Heart left ventricle (tissue), 16 donors: ENCODE results near the gene ARFRP1. TPM values are rescaled to one million over a fixed set of nuclear protein-coding genes. Genes with fewer than 3 reads are reported as not detected.

Source experiments
- ATAC-seq, 4 donors: fragments of 200-7000 bp; cut with Tn5 transposase; one replicate each; pipeline ENCODE4 v1.9.1; 2020 to 2022; ENCODE audit warnings: moderate library complexity in 4 of 4, mild to moderate bottlenecking in 3 of 4, moderate number of reproducible peaks in 1 of 4
- DNase-seq, 5 donors: peaks; one replicate each; pipeline ENCODE4 v3.0.0-alpha.2; 2020
- H3K27ac ChIP-seq, 12 donors: fragments of 200-600 bp; sonication (generic) in 4 of 12; one replicate each; pipeline versions ENCODE4 v1.5.0 to v1.8.0; 2016 to 2022; ENCODE audit warnings: mild to moderate bottlenecking in 2 of 12
- H3K27me3 ChIP-seq, 9 donors: fragments of 200-600 bp; sonication (generic) in 2 of 9; one replicate each; pipeline versions ENCODE4 v1.5.1 to v1.8.0; 2016 to 2022; ENCODE audit warnings: mild to moderate bottlenecking in 3 of 9
- H3K36me3 ChIP-seq, 9 donors: fragments of 200-600 bp; sonication (generic) in 2 of 9; one replicate each; pipeline versions ENCODE4 v1.5.0 to v1.8.0; 2018 to 2022; ENCODE audit warnings: mild to moderate bottlenecking in 2 of 9
- H3K4me1 ChIP-seq, 12 donors: fragments of 200-600 bp; sonication (generic) in 4 of 12; one replicate each; pipeline versions ENCODE4 v1.5.0 to v1.8.0; 2016 to 2022; ENCODE audit warnings: mild to moderate bottlenecking in 3 of 12
- H3K4me3 ChIP-seq, 12 donors: fragments of 200-600 bp; sonication (generic) in 4 of 12; one replicate each; pipeline versions ENCODE4 v1.5.0 to v1.8.0; 2017 to 2022; ENCODE audit warnings: mild to moderate bottlenecking in 9 of 12, moderate library complexity in 4 of 12
- H3K9me3 ChIP-seq, 12 donors: fragments of 200-600 bp; sonication (generic) in 4 of 12; one replicate each; pipeline versions ENCODE4 v1.5.0 to v1.8.0; 2016 to 2022; ENCODE audit warnings: mild to moderate bottlenecking in 1 of 12
- POLR2A ChIP-seq, 2 donors: fragments of 450-650 bp; IDR thresholded peaks; one replicate each; pipeline ENCODE4 v1.6.1; 2017; ENCODE audit warnings: antibody characterized with exemption in 2 of 2, mild to moderate bottlenecking in 2 of 2, moderate library complexity in 2 of 2
- WGBS, 4 donors: extraction: QIAGEN DNeasy Blood & Tissue Kit in 2 of 4; methylation state at CpG; one replicate each; pipeline versions ENCODE4 v1.1.5 to v1.1.7; 2013 to 2018; 5-methylcytosine and 5-hydroxymethylcytosine counted together
- intact Hi-C, 10 donors: fragments of 100-400 bp; cut with DNase I; formaldehyde crosslinking; loops; one replicate each; pipeline versions ENCODE4 v1.11.1 to v1.14.2; 2022
- polyA plus RNA-seq, 2 donors: library from polyadenylated mRNA; stranded (reverse); fragments of 200-250 nt; gene quantifications; one replicate each; pipeline ENCODE4 v1.2.3, GENCODE V29; 2013
- total RNA-seq, 9 donors: library from RNA; depleted of rRNA in 2 of 9; stranded (reverse); fragments of >200 nt in 2 of 9; fragmentation: NEBNext Ultra II Directional in 3 of 9; extraction: Animal tissue kit (Norgen Biotek cat#: 25700) in 3 of 9; gene quantifications; one replicate each; pipeline versions ENCODE4 v1.1.0 to v1.2.4, GENCODE V29; 2016 to 2023
- TF ChIP-seq, protein P1 (sequence below), 12 donors: fragments of 200-600 bp; sonication (generic) in 4 of 12; IDR thresholded peaks; one replicate each; pipeline versions ENCODE4 v1.5.0 to v1.8.0; 2018 to 2022; ENCODE audit warnings: antibody characterized with exemption in 12 of 12, mild to moderate bottlenecking in 5 of 12
- donor health status: ischemic (EF 13 %, LVEDD 7.1; RV severe dilation, severe dysfunction).
- donor health status: healthy with polysubstance abuse.
- donor health status: DM: no; HTN: yes; CAD: no.
- donor health status: DM: no; HTN: no; CAD: no.
- donor health status: ischemic (EF 25% LVEDD 6.9; RV normal size, moderate dysfunction).
- donor health status: ischemic (EF 25% LVEDD 5.7; RV mildly dilated, moderate dysfunction).
- donor health status: healthy.
- donor health status: DM: yes; HTN: yes; CAD: no.
- donor health status: ischemic (EF 35%, LVEDD 5.7; RV mildly dilated, moderate dysfunction).
- donor health status: nonischemic (EF 11% LVEDD 7.7; RV severe dilation, severe dysfunction).
- donor health status: DM: yes; HTN: yes; CAD: no.
- donor health status: PGD.
- donor health status: ischemic (EF 29% LVEDD 5.4; RV normal size, mild dysfunction).
- donor health status: nonischemic (EF 23%, LVEDD 6.1; RV moderate dilation, normal function).

ARFRP1 gene
- total and polyA plus RNA-seq, 11 donors: 27.3 to 47.8 (median 35.9) TPM

DNA sequence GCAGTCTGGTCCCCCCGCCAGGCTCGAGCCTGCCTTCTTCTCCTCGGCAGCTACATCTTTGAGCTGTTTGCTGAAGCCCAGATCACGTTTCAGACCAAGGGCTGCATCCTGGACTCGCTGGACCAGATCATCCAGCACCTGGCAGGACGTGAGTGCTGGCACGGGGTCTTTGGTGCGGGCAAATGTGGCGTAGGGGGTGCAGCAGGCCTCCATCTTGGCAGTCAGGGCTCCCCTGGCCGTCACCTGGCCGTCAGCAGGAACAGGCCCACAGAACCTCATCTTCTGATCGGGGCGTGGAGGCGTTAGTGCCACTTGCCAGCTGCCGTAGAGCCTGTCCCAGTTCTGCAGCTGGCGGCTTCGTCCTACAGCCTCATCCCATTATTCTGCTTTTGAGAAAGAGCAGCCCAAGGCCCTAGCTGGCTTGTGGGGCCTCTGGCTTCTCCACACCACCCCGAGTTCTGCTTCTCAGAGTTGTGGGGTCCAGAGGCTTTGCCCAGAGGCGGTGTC is 27.9 kb downstream of the ARFRP1 start:
- peaks cover 0 to 46% (median 25%) of the 10 kb centered on the region in 9 donors for H3K36me3 ChIP-seq
- DNase-seq (no peak), ATAC-seq (no peak)
- H3K27me3 ChIP-seq: no peaks in the 10 kb centered on the region
- 92 to 95% (median 94%) methylated on average over 12 to 19 of the region's 19 CpGs for WGBS, 4 donors
- peaks cover 0 to 36% (median 18%) of the 10 kb centered on the region in 12 donors for H3K4me1 ChIP-seq
- no peak overlapping the region for H3K27ac ChIP-seq
- no peaks in the 10 kb centered on the region for H3K9me3 ChIP-seq
- TF ChIP-seq POLR2A (IDR thresholded peaks at IDR 0.05): no peak
- TF ChIP-seq, protein P1, sequence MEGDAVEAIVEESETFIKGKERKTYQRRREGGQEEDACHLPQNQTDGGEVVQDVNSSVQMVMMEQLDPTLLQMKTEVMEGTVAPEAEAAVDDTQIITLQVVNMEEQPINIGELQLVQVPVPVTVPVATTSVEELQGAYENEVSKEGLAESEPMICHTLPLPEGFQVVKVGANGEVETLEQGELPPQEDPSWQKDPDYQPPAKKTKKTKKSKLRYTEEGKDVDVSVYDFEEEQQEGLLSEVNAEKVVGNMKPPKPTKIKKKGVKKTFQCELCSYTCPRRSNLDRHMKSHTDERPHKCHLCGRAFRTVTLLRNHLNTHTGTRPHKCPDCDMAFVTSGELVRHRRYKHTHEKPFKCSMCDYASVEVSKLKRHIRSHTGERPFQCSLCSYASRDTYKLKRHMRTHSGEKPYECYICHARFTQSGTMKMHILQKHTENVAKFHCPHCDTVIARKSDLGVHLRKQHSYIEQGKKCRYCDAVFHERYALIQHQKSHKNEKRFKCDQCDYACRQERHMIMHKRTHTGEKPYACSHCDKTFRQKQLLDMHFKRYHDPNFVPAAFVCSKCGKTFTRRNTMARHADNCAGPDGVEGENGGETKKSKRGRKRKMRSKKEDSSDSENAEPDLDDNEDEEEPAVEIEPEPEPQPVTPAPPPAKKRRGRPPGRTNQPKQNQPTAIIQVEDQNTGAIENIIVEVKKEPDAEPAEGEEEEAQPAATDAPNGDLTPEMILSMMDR (IDR thresholded peaks at IDR 0.05): no peak
- intact Hi-C loops: loop anchor here in 1 of 10 donors (10.0 kb wide), 1 partner anchor 55 kb away; the partner anchor contains the start of genes LIME1 and SLC2A4RG
- no peak overlapping the region for H3K4me3 ChIP-seq

GRCh38 chr20:63678667-63679465 is 28.9 kb downstream of the ARFRP1 start:
- no peaks in the 10 kb centered on the region for H3K27me3 ChIP-seq
- TF ChIP-seq, protein P1 (IDR thresholded peaks at IDR 0.05): no peak
- TF ChIP-seq POLR2A (IDR thresholded peaks at IDR 0.05): no peak
- ATAC-seq: no peak
- WGBS, 4 donors: 88 to 91% (median 89%) methylated on average over 29 to 38 of the region's 38 CpGs
- peaks cover 0 to 54% (median 34%) of the 10 kb centered on the region in 9 donors for H3K36me3 ChIP-seq
- DNase-seq: no peak
- H3K9me3 ChIP-seq: no peaks in the 10 kb centered on the region
- H3K27ac ChIP-seq: no peak overlapping the region
- intact Hi-C loops: loop anchor here in 1 of 10 donors (10.0 kb wide), 1 partner anchor 56 kb away; the partner anchor contains the start of genes LIME1 and SLC2A4RG
- peaks cover 0 to 28% (median 18%) of the 10 kb centered on the region in 12 donors for H3K4me1 ChIP-seq
- no peak overlapping the region for H3K4me3 ChIP-seq

DNA sequence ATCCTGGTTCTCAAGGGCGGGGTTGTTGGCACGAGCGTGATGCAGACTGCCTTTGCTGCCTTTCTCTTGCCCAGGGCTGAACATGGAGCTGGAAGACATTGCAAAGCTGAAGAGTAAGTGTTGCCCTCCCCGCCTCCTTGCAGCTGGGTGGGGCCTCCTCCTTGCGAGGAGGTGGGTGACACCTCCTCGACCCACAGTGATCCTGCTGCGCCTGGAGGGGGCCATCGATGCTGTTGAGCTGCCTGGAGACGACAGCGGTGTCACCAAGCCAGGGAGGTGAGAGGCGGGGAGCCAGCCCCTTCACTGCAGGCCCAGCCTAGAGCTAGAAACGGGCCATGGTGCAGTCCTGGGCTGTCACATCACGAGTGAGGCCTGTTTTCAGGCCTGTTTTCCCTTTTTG is 29.7 kb downstream of the ARFRP1 start:
- Histone ChIP-seq H3K27ac (no peak overlapping the region), H3K4me3 (no peak overlapping the region), H3K4me1 (peaks cover 0 to 21% (median 15%) of the 10 kb centered on the region in 12 donors), H3K36me3 (peaks cover 0 to 56% (median 40%) of the 10 kb centered on the region in 9 donors), H3K9me3 (no peaks in the 10 kb centered on the region), H3K27me3 (no peaks in the 10 kb centered on the region)
- no peak for TF ChIP-seq POLR2A (IDR thresholded peaks at IDR 0.05)
- TF ChIP-seq, protein P1 (IDR thresholded peaks at IDR 0.05): no peak
- intact Hi-C loops: loop anchor here in 1 of 10 donors (10.0 kb wide), 1 partner anchor 57 kb away; the partner anchor contains the start of genes LIME1 and SLC2A4RG
- no peak for ATAC-seq
- WGBS, 4 donors: 85 to 89% (median 89%) methylated on average over 11 to 13 of the region's 13 CpGs
- DNase-seq: no peak
